T47D (cell line): ENCODE data around the gene MESD.
A peak's percentile ranks its signal among the peaks of the same experiment; 100 is the strongest.

Experiments used
- DNase-seq, 2 experiments: peaks; one replicate each; pipeline versions ENCODE4 v3.0.0 to v3.0.0-alpha.2; 2011 to 2012; ENCODE audit warnings: low read depth in 1 of 2, low spot score in 1 of 2
- JUND ChIP-seq: IDR thresholded peaks from 2 replicates; pipeline ENCODE4 v1.6.1; 2012; ENCODE audit warnings: low read depth
- in situ Hi-C: cut with HindIII; loops from 2 replicates; pipeline ENCODE4 v1.10.0; 2016; ENCODE audit warnings: low sequenced_read_pairs, low pct_unique_long_range_greater_than_20kb

MESD gene

GRCh38 chr15:80949756-80950155 lies 39.9 kb downstream of the MESD start:
- no peak for TF ChIP-seq JUND
- in situ Hi-C loops, result no loop called here
- no peak for DNase-seq

GRCh38 chr15:80948651-80949292 lies 40.8 kb downstream of the MESD start:
- in situ Hi-C loops, result no loop called here
- no peak for TF ChIP-seq JUND
- no peak for DNase-seq

GRCh38 chr15:80946576-80946975 lies 43.0 kb downstream of the MESD start:
- no peak for DNase-seq
- in situ Hi-C loops, result no loop called here
- no peak for TF ChIP-seq JUND

- in situ Hi-C loops, result no loop called here
- TF ChIP-seq JUND, result no peak
- no peak for DNase-seq
These were observed 44.0 kb downstream of the MESD start for GRCh38 chr15:80945605-80946004.

GRCh38 chr15:80944818-80945217 lies 44.8 kb downstream of the MESD start:
- no peak for TF ChIP-seq JUND
- in situ Hi-C loops, result no loop called here
- no peak for DNase-seq

- no peak for TF ChIP-seq JUND
- peak; percentile 59 to 85 for DNase-seq
- in situ Hi-C loops, result no loop called here
These were observed 46.7 kb downstream of the MESD start for GRCh38 chr15:80942746-80943565.

GRCh38 chr15:80942266-80942665 lies 47.4 kb downstream of the MESD start:
- no peak for TF ChIP-seq JUND
- DNase-seq, result no peak

GRCh38 chr15:80940851-80941250 lies 48.8 kb downstream of the MESD start:
- DNase-seq, result no peak
- TF ChIP-seq JUND, result no peak
- in situ Hi-C loops, result no loop called here

More at GRCh38 chr15:80942266-80942665, 47.4 kb downstream of the MESD start:
- in situ Hi-C loops, result no loop called here

GRCh38 chr15:80940331-80940730 lies 49.3 kb downstream of the MESD start:
- no peak for TF ChIP-seq JUND
- in situ Hi-C loops, result no loop called here
- DNase-seq, result no peak

GRCh38 chr15:80939216-80939615 lies 50.4 kb downstream of the MESD start:
- in situ Hi-C loops, result no loop called here
- TF ChIP-seq JUND, result no peak
- DNase-seq, result no peak

- TF ChIP-seq JUND, result no peak
- in situ Hi-C loops, result no loop called here
- no peak for DNase-seq
These were observed 51.9 kb downstream of the MESD start for GRCh38 chr15:80937718-80938117.

- no peak for DNase-seq
- in situ Hi-C loops, result no loop called here
- TF ChIP-seq JUND, result no peak
These were observed 53.1 kb downstream of the MESD start for GRCh38 chr15:80936288-80937078.

- in situ Hi-C loops, result no loop called here
- no peak for DNase-seq
- TF ChIP-seq JUND, result no peak
These were observed 54.8 kb downstream of the MESD start for GRCh38 chr15:80934761-80935221.
